Left forelimb (tissue), 1 donor: ENCODE measurements around the gene EPHA6.

Experiments used
- DNase-seq: peaks from one replicate; pipeline ENCODE4 v3.0.0-alpha.2; 2018; ENCODE audit warnings: low spot score

EPHA6 gene

DNA sequence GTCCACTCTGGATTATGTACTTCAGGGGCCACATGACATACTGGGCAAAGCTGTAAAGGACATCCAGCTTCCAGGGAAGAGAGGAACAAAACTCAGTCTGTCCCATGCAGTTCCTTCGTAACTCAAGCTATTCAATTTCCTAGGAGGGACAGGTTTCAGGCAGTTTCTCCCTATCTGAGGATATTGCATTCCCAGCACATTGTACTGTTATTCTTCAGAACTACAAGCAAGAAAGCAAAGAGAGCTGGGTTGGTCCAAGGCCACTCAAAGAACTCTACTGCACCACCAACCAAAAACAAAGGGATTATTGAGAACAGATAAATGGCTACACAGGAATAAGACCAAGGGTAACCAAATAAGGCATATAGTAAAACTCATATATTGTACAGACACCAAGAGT, 832.5 kb downstream of the EPHA6 start:
- no peak for DNase-seq

DNA sequence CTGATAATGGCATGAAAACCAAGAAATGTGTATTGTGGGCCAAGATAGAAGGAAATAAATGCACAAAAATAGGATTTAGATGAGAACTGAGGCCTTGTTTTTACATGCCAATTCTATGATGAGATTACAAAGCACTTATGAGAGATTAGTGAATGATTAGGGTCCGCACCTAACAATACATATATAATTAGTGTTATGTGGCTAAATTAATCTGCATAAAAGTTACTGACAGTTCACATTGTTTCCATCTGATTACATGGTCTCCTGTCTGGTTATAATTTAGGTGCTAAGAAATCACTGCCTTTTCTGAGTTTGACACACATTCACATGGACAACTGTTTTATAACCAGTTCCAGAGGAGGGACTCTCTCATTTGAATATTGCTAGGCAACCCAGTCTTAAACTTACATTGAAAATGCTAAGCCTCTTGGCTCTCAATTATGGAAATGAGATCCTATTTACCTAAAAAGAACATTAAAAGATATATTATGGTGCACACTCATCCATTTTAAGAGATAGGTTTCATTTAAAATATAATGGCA, 833.1 kb downstream of the EPHA6 start:
- DNase-seq, result no peak

DNA sequence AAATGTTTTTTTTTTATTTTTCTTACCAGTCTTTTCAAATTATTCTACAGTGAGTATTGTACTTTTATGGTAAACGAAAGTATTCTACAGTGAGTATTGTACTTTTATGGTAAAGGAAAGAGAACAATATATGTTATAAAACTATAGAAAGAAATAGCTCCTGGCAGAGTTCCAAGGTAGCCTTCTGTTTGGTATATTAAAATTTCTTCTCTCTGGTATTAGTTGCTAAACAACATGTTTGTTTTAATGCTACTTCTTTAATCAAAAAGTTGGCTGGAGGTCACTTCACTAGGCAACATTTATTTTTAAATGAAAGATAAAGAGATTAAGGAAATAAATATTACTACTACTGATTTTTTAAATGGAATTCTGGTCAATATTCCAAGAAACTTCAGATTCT, 841.6 kb downstream of the EPHA6 start:
- DNase-seq, result no peak

DNA sequence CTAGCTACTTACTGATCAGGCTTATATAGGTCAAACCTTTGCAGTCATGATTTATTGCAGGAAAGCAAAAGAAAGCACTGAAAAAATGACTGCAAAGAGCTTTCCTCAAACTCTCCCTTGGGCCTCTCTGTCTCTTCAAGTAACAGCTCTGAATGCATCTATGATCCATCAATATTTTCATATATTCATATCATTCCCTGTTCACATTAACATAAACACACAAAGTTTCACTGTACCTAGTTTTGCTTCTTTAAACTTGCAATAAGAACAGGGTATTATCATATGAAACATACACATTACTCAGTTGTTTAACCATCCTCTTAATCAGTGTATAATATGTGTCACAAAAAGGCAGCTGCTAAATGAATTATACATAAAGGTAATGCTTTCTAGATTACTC, 842.2 kb downstream of the EPHA6 start:
- no peak for DNase-seq

DNA sequence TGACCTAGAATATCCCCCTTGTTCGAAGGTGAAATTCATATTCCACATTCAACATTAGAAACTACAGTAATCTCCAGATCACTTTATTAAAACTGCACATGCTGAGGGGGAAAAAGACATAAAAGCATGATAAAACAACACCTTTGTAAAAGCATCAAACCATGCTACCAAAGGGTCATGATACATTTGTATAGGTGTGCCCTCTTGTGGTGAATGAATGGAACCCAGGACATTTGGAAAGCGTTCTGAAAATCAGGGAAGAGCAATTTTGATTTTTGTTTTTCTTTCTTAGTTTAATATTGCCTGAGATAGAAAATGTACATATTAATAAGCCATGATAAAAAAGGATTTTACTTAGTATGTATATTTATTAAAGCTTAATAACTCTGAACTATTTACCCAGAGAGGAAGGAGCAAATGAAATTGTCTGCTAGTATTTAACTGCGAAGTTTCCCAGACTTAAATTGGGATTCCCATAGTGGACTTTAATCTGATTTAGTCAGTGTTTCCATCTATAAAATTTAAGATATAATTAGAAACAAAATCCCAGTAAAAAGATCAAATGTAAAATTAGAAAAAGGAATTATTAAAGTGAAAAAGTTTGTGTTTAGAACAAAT, 844.4 kb downstream of the EPHA6 start:
- no peak for DNase-seq

DNA sequence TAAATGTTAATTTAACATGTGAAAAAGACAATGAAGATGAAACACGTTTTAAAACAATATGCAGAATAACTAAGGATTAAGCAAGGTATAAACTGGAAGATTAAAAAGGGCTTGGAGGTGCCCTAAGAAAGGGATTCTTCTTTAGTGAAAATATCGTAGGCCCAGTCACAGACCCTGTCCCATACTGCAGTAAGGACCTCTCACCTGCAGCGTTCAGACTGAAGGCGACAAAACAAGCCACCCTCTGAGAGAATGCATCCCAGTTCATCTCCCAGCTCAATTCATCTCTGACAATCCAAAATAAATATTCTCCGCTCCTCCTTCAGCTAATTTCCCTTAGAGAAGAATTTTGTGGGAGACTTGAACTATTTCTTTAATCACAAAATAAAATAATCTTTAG, 847.9 kb downstream of the EPHA6 start:
- no peak for DNase-seq

DNA sequence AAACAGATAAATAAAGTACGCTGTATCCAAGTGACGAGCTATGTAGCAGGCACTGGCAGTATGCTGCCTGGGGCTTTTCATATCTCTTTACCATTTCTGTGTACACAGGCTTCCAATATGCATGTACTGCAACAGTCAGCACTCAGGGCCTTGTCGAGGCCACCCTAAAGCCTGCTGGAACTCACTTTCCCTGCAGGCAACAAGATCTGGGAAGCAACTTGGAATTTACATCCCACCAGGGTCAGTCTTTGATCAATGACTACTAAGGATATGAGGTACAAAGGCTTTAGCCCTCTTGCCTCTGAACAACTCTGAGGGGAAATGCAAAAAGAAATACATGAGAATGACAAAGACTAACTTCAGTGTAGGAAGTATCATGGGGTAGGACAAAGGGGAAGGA, 848.4 kb downstream of the EPHA6 start:
- DNase-seq, result no peak

DNA sequence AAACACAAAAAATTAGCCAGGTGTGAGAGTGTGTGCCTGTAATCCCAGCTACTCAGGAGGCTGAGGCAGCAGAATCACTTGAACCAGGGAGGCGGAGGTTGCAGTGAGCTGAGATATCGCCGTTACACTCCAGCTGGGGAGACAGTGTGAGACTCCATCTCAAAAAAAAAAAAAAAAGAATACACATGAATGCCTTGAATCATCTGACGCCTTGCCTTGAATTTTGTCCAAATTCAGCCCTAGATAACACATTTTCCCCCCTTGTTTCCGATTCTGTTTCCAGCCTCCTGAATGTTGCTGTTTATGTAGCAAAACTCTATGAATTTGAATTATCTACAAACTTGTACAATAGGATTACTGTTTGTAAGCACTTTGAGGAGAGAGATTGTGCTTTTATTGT, 851.5 kb downstream of the EPHA6 start:
- DNase-seq, result no peak

DNA sequence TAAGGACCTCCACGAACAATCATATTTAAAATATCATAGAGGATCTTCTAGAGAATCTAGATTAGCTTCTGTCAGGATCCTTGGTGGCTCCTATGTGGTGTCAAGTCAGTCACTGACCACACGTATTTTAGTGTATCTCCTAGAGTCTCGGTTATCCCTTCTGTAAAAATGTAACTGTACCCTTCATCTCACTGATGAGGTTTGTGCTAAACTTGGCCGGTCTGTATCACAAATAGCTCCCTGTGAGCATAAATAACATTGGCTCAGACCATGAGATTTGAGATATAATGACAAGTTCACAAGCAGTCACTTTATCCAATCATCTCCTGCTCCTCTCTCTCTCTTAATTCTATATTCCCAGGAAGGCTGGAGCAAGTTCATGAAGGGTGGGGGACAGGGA, 856.6 kb downstream of the EPHA6 start:
- no peak for DNase-seq

DNA sequence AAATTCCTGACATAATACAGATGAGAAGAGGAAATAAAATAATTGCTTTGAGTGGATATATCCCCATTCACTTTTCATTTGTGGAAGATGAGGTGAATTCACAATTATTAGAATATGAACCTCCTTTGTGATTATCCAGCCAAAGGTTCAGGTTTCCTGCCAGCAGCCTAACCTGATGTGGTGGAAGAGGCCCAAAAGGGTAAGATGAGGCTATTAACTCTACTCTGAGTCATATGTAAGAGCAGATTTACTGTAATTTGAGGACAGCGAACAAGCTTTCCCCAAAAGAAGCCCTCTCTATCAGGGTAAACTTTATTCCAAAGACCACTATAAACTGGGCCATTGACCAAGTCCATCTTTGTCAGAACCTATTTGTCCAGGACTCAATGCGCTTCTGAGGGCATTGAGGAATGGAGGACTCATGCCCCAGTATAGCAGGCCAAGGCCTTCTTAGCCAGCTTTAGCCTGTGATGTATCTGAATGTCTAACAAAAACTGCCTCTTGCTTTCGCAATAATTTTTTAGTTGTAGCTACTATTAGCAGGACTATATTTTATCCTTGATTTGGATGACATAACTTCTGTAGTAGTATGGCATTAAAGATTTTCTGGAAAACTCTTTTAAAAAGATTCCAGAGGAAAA, 859.1 kb downstream of the EPHA6 start:
- no peak for DNase-seq

DNA sequence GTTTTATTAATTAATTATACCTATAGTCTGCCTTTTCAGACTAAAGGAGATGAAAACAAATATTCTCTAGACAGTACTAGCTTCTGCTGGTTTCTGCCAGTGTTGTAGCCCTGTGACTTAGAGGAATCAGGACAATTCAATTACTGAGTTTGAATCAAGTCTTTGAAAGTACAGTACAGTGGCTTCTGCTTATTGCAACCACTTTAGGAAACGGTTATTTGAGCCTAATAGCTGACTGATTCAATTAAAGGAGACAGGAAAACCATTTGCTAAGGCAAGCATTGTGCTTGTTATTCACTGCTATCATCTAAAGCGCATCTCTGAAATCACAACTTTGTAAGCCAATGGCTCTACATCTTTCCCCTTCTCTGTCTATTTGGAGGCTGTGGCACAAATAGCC, 860.1 kb downstream of the EPHA6 start:
- DNase-seq, result no peak

DNA sequence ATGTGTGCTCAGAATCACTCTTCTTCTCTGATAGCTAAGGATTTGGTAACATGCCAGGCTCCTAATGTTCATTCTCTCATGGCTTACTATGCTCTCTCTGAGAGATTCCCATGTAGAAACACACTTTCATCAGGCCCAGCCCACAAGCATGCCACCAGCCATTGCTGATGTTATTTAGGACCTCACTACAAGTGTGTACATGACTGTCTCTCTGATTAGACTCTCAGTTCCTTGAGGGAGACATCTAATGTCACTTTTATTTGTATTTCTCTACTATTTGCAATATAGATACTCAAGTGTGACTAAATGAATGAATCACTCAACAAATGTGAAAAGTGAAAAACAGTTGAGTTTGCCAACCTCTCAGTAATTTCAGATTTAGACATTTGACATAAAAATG, 865.8 kb downstream of the EPHA6 start:
- no peak for DNase-seq

DNA sequence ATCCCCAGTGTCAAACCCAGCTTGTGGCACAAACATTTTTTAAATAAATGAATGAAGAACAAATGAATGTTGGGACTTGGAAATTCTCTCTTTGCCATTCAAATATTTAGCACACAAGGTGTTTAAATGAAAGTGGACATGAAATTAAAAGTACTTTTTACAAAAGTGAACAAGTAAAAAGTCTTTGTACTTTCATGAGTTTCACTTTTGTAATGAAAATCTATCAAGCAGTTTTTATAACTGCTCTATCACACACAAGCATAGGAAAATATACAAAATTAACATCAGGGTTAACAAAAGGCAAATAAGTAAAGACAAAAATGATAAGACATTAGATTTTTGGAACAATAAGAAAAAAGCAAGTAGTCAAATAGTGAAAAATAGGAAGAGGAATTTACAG, 866.3 kb downstream of the EPHA6 start:
- DNase-seq, result no peak

DNA sequence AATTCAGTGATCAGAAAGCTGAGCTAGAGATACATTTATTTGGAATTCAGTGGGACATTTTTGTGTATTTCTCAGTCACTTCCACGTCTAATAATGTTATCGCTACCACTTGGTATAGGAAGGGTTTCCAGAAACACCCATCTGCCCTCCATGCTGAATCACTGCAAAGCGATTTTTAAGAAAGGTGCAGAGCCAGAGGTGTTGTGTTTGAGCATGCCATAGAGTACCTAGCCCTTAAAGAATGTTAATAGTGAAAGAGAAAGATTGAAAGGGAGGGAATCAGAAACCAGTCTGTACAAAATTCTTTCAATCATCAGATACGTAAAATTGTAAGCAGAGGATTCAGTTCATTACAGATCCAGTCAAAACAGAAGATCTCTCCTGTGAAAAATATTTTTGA, 870.1 kb downstream of the EPHA6 start:
- no peak for DNase-seq

DNA sequence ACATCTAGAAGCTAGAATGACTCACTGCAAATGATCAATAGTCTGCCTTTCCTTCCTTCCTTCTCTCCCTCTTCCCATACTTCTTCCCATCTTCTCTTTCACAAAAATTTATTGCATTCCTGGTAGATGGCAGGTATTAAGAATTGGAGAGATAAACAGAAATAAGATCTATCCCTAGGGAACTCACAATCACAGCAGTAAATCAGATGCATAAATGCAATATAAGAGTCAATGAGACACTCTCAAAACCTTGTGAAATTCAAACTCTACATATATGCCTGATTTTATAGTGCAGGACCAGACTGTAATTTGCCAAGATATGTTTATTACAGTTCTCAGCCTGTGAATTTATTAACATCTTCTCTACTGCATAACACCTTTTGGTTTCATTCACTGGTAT, 871.9 kb downstream of the EPHA6 start:
- DNase-seq, result no peak

DNA sequence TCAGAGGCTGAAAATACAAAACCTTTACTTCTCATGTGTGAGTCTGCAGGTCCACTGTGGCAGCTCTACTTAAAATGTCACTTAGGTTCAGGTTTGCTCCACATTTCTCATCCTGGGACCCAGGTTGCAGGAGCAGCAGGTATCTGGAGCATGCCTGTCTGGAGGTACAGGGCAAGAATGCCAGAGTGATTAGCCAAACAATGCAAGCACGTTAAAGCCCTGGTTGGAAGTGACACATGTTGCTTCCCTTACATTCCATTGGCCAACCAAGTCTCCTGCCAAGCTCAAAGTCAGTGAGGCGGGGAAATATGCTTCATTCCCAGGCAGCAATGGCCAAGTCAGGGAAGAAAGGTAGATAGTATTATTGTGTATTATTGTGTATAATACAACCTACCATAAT, 873.3 kb downstream of the EPHA6 start:
- no peak for DNase-seq

DNA sequence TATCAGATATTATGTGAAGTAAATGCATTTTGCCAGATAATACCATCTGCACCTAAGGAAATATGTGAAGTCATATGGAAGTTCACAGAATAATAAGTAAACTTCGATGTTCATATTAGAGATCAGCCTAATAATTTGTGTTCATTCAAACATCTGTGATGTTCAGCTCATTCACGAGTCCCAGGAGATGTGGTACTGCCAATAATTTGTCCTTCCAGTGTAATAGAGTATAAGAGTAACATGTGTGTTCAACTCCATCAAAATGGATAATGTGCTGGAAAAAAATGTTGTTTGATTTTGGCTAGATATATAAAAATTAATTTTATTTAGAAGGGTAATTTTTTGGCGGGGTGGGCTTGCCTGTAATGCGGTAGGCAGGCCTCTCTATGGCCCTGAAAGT, 874.7 kb downstream of the EPHA6 start:
- no peak for DNase-seq

DNA sequence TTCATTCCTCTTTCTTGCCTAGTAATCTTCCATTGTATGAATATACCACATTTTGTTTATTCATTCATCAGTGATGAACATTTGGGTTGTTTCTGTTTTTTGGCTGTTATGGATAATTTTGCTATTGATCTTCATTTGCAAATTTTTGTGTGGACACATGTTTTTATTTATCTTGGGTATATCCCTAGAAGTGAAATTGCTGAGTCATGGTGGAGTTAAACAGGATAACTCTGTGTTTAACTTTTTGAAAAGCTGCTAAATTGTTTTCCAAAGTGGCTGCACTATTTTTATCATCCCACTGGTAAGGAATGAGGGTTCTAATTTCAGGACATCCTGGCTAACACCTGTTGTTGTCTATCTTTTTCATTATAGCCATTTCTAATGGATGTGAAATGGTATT, 875.6 kb downstream of the EPHA6 start:
- no peak for DNase-seq

DNA sequence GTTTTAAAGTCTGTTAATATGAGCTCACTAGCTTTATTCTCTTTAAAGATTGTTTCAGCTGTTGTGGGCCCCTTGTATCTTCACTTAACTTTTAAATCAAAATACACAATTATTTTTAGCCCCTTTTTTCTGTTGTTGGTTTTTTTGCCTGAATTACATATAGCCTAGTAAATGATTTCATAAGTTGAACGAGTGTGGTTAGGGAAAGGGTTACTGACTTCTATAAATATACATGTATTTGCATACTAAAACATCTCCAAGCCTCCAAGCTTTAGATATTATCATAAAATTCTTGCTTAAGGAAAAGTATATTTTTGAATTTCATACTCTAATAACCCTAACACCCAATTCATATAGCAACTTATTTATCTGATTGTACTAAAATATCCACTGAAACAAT, 877.0 kb downstream of the EPHA6 start:
- DNase-seq, result no peak

DNA sequence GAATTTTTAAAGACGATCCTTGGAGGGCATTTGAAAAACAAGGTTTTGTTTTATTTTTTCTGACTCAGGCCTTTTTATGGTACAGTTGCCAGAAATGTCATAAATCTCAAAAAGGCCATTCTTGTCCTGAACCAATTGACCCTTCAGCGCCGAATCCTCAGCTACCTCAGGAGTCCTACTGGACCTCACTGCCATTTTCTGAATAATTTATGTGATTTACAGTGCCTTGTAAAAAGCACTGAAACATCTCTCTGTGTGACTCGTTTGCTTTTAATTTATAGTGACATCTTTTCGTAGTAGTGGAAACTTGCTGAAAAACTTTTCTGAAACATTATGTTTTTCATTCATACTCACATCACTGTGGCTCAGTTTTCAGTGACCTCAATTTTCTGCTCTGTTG, 878.0 kb downstream of the EPHA6 start:
- DNase-seq, result no peak

DNA sequence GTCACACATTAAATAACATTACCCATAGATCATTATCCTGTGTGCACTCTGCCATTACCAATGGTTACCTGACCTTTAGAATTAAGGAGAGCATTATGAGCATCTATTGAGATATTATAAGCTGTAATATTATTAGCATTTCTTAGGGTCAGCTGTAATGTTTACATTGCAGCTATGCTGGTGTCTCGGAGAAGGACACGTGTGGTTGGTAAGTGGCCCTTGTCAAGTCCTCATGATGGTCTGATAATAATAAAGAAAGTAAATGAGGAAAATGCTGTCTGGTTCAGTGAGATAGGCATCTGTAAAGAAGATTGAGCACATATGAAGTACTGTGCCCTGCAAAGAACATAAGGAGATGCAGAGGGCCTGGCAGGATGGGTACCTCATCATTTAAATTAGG, 878.4 kb downstream of the EPHA6 start:
- no peak for DNase-seq

DNA sequence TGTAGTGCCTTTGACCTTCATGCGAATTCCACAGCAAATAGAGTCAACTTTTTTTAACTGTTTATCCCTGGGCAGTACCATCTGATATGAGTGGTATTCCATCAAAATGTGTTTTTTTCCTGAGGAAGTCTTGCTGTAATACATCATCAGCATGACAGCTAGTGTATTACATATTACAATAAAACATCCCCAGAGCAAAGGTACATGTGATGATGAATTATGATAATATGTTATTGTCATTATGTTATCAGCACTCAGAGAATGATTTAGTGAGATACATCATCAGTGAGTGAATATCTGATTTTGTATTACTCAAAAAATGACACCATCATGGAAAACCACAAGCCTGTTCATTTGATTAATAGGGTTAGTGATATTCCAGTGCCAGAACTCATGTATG, 880.5 kb downstream of the EPHA6 start:
- no peak for DNase-seq

DNA sequence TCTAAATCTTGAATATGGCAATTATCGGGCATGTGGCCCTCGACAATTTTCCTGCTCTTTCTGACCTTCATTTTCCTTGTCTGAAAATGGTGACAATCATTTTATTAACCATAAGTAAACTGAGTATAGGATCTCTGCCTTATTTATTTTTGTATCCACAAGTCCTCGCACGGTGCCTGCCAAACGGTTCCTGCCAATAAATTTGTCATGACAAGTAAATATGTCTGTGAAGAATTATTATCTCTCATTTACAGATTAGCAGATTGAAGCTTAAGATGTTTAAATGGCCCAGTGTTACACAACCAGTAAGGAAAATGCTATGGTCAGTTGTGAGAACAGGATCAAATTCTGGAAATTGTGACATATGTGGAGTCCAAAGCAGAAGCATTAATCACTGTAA, 884.3 kb downstream of the EPHA6 start:
- no peak for DNase-seq

DNA sequence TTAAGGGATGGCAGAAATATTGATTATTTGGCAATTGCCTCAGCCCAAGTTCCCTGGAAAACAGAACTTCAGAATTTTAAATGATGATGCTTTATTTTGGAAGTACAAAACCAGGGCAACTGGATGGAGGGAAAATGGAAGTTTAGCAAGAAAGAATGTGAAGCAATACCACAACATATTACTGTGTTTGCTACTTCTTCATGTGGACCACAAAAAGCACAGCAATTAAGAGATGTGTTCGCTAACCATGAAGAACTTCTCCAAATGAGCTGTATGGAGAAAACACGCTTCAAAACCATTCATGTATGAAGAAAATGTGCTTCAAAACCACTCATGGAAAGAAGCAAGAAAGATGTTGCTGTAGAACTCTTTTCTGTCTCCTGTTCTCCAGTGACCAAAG, 885.5 kb downstream of the EPHA6 start:
- no peak for DNase-seq
